ENCODE results near the gene PTPN3.
A peak's percentile ranks its signal among the peaks of the same experiment; 100 is the strongest.

GRCh38 chr9:109411798-109412352 lies 86.2 kb downstream of the PTPN3 start:
- TF ChIP-seq, protein P1, sequence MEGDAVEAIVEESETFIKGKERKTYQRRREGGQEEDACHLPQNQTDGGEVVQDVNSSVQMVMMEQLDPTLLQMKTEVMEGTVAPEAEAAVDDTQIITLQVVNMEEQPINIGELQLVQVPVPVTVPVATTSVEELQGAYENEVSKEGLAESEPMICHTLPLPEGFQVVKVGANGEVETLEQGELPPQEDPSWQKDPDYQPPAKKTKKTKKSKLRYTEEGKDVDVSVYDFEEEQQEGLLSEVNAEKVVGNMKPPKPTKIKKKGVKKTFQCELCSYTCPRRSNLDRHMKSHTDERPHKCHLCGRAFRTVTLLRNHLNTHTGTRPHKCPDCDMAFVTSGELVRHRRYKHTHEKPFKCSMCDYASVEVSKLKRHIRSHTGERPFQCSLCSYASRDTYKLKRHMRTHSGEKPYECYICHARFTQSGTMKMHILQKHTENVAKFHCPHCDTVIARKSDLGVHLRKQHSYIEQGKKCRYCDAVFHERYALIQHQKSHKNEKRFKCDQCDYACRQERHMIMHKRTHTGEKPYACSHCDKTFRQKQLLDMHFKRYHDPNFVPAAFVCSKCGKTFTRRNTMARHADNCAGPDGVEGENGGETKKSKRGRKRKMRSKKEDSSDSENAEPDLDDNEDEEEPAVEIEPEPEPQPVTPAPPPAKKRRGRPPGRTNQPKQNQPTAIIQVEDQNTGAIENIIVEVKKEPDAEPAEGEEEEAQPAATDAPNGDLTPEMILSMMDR (conservative IDR thresholded peaks at IDR 0.05): peak; percentile 65
- TF ChIP-seq EZH2 (IDR thresholded peaks at IDR 0.05; ENCODE audit: low read depth): no peak
